ENCODE data around the gene URI1. TPM values are rescaled to one million over a fixed set of nuclear protein-coding genes. Genes with fewer than 3 reads are reported as not detected.
A peak's percentile ranks its signal among the peaks of the same experiment; 100 is the strongest.

URI1 gene, protein sequence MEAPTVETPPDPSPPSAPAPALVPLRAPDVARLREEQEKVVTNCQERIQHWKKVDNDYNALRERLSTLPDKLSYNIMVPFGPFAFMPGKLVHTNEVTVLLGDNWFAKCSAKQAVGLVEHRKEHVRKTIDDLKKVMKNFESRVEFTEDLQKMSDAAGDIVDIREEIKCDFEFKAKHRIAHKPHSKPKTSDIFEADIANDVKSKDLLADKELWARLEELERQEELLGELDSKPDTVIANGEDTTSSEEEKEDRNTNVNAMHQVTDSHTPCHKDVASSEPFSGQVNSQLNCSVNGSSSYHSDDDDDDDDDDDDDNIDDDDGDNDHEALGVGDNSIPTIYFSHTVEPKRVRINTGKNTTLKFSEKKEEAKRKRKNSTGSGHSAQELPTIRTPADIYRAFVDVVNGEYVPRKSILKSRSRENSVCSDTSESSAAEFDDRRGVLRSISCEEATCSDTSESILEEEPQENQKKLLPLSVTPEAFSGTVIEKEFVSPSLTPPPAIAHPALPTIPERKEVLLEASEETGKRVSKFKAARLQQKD
- total RNA-seq (2014; rRNA removed; shearing (Covaris generic)): 58.1 and 58.6 TPM in 2 replicates
- polyA plus RNA-seq (2016; fragmentation: Nextera tagmentation; extraction: Ambion mirVana): 16.2 and 19.2 TPM in 2 replicates

DNA sequence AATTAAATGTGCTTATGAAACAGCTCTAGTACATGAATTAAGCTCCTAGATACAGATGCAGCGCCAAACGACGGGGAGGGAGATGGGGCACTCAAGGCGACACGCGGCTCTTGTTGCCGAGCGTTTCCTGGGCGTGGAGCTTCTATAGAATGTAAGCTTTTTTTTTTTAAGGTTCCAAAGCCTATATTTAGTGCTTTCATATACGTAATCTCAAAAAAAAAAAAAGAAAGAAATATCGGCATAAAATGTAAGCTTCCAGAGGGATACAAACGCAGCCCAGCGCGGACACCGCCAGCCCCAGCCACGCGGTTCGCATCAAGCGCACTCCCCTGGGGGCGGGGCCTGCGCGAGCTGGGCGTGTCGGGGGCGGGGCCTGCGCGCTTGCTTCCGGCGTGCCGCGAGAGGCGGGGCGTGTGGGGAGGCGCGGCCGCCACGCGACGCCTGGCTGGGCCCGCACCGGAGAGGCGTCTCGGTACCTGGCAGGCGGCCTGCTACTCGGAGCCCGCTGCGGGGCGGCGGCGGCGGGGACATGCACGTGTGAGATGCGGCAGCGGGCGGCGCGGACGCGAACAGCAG, at the start of gene URI1:
Gene URI1 (plus strand): TSS at position 412 of the 576 bp plus-strand sequence. CDS start 309 bp downstream, outside the sequence.
- in situ Hi-C loops (cut with MboI): no loop called here
- no peaks in the 10 kb centered on the region for H4K20me1 ChIP-seq (ENCODE audit: insufficient read depth)
- H2AFZ ChIP-seq: peak within 1 kb of the TSS; percentile 93
- peaks cover 34% of the 10 kb centered on the region for H3K4me1 ChIP-seq (ENCODE audit: insufficient read depth)
- H3K36me3 ChIP-seq (ENCODE audit: low read depth): no peaks in the 10 kb centered on the region
- no peaks in the 10 kb centered on the region for H3K9me3 ChIP-seq (ENCODE audit: low read depth)
- H3F3A ChIP-seq (ENCODE audit: insufficient read depth): peaks cover 23% of the 10 kb centered on the region; the same call in 1 of the 2 replicates
- TF ChIP-seq EZH2 (IDR thresholded peaks at IDR 0.05; ENCODE audit: insufficient read depth, poor library complexity, severe bottlenecking) (no peak), EZH2phosphoT487 (IDR thresholded peaks at IDR 0.05; ENCODE audit: insufficient read depth, low read depth) (no peak)
- H3K4me2 ChIP-seq (ENCODE audit: unreplicated experiment): peak within 1 kb of the TSS; percentile 85
- peak within 1 kb of the TSS; percentile 54 for H3K27ac ChIP-seq
- H3K9me2 ChIP-seq (ENCODE audit: insufficient read depth): no peaks in the 10 kb centered on the region
- H3K79me2 ChIP-seq (ENCODE audit: insufficient read depth): peaks cover 44% of the 10 kb centered on the region
- peak within 1 kb of the TSS; percentile 96 for H3K4me3 ChIP-seq
- WGBS, 2 experiments (ENCODE audit: low coverage in 1 of 2, low lambda C conversion rate in 2 of 2, missing lambda C conversion rate in 2 of 2): 1 to 2% methylated on average over 25 to 51 of the region's 59 CpGs
- peak within 1 kb of the TSS; percentile 92 for H3K9ac ChIP-seq
- no peaks in the 10 kb centered on the region for H3K27me3 ChIP-seq (replicated peaks; ENCODE audit: insufficient read depth)
- DNase-seq: peak; percentile 96

DNA sequence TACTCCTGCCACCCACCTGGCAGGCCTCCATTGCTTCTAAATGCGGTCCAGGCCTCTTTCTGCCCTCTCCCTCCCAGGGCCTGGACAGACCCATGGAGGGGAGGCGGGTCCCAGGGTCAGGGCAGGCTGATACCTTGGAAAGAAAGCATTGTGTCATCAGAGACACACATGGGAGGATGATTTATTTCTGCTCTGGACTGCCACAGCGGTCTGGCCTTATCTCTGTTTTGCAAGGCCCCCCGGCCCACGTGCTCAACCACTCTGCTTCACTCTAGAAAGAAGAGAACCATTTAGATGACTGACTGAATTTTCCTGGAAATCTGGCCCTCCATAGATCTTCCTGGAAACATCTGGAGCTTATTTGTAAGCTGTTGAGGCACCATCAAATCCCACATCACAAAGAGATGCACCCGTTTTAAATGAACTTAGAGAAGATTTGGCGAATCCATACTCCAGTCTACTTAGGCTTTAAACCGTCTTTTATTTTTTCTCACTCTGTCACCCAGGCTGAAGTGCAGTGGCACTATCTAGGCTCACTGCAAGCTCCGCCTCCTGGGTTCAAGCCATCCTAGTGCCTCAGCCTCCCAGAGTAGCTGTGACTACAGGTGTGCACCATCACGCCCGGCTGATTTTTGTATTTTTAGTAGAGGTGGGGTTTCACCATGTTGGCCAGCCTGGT, 48.3 kb upstream of the URI1 start:
- Histone ChIP-seq H3K27ac (no peak overlapping the region), H3K9ac (no peak overlapping the region), H3K9me3 (ENCODE audit: low read depth) (no peaks in the 10 kb centered on the region), H4K20me1 (ENCODE audit: insufficient read depth) (no peaks in the 10 kb centered on the region), H3K79me2 (ENCODE audit: insufficient read depth) (no peaks in the 10 kb centered on the region), H3K4me2 (ENCODE audit: unreplicated experiment) (no peak overlapping the region), H3K4me1 (ENCODE audit: insufficient read depth) (no peaks in the 10 kb centered on the region), H3K9me2 (ENCODE audit: insufficient read depth) (no peaks in the 10 kb centered on the region), H3K4me3 (no peak overlapping the region), H3F3A (ENCODE audit: insufficient read depth) (no peaks in the 10 kb centered on the region), H2AFZ (no peak overlapping the region), H3K27me3 (replicated peaks; ENCODE audit: insufficient read depth) (0 out of 2 replicates have a peak, but pooled peaks cover 5% of the 10 kb centered on the region), H3K36me3 (ENCODE audit: low read depth) (no peaks in the 10 kb centered on the region)
- in situ Hi-C loops (cut with MboI): loop anchor here (25.0 kb wide), 1 partner anchor 744 kb away; no protein-coding TSS in a partner anchor
- 30 to 32% methylated on average over 11 of the region's 11 CpGs for WGBS, 2 experiments (ENCODE audit: low coverage in 1 of 2, low lambda C conversion rate in 2 of 2, missing lambda C conversion rate in 2 of 2)
- no peak for TF ChIP-seq EZH2 (IDR thresholded peaks at IDR 0.05; ENCODE audit: insufficient read depth, poor library complexity, severe bottlenecking)
- TF ChIP-seq EZH2phosphoT487 (IDR thresholded peaks at IDR 0.05; ENCODE audit: insufficient read depth, low read depth): no peak
- no peak for DNase-seq

DNA sequence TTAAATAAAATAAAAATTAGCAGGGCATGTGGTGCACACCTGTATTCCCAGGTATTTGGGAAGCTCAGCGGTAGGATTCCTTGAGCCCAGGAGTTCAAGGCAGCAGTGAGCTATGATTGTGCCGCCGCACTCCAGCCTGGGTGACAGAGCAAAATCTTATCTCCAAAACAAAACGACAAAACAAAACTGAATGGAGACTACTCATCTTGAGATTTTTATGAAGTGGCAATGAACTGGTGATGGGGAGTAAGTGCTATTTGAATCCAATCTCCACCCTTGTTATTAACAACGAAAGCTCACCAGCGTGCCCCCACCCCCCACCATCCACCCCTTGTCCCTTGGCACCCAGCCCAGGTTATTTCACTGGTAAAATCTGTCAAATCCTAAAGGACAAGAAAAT, 45.2 kb upstream of the URI1 start:
- in situ Hi-C loops (cut with MboI): loop anchor here (25.0 kb wide), 1 partner anchor 740 kb away; no protein-coding TSS in a partner anchor
- H3K9me2 ChIP-seq (ENCODE audit: insufficient read depth): no peaks in the 10 kb centered on the region
- H3F3A ChIP-seq (ENCODE audit: insufficient read depth): no peaks in the 10 kb centered on the region
- no peaks in the 10 kb centered on the region for H3K27me3 ChIP-seq (replicated peaks; ENCODE audit: insufficient read depth)
- no peak overlapping the region for H3K4me3 ChIP-seq
- H3K4me1 ChIP-seq (ENCODE audit: insufficient read depth): no peaks in the 10 kb centered on the region
- no peak overlapping the region for H3K4me2 ChIP-seq (ENCODE audit: unreplicated experiment)
- no peaks in the 10 kb centered on the region for H3K9me3 ChIP-seq (ENCODE audit: low read depth)
- H3K79me2 ChIP-seq (ENCODE audit: insufficient read depth): no peaks in the 10 kb centered on the region
- TF ChIP-seq EZH2phosphoT487 (IDR thresholded peaks at IDR 0.05; ENCODE audit: insufficient read depth, low read depth) (no peak), EZH2 (IDR thresholded peaks at IDR 0.05; ENCODE audit: insufficient read depth, poor library complexity, severe bottlenecking) (no peak)
- no peak overlapping the region for H3K9ac ChIP-seq
- WGBS, 2 experiments (ENCODE audit: low coverage in 1 of 2, low lambda C conversion rate in 2 of 2, missing lambda C conversion rate in 2 of 2): 35 to 42% methylated on average over 6 of the region's 6 CpGs
- no peak overlapping the region for H3K27ac ChIP-seq
- no peaks in the 10 kb centered on the region for H4K20me1 ChIP-seq (ENCODE audit: insufficient read depth)
- no peak for DNase-seq
- H3K36me3 ChIP-seq (ENCODE audit: low read depth): no peaks in the 10 kb centered on the region
- H2AFZ ChIP-seq: no peak overlapping the region

DNA sequence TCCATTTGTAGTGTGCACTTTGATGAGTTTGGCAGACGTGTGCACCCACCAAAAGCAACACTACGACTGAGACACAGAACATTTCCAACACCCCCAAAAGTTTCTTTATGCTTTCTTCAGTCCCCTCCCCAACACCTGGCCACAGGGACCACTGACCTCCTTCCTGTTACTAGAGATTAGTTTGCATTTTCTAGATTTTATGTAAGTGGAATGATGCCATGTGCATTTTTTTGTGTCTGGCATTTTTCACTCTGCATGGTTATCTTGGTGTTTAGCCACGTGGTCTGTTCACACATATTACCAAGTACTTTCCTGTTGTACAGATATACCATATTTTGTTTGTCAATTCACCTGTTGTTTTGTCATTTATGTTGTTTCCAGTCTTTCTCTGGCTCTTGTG, 44.6 kb upstream of the URI1 start:
- whole genome bisulfite sequencing, 2 experiments (ENCODE audit: low coverage in 1 of 2, low lambda C conversion rate in 2 of 2, missing lambda C conversion rate in 2 of 2): 22 to 35% methylated on average over 3 of the region's 3 CpGs
- Histone ChIP-seq H3F3A (ENCODE audit: insufficient read depth) (no peaks in the 10 kb centered on the region), H3K4me1 (ENCODE audit: insufficient read depth) (no peaks in the 10 kb centered on the region), H3K27me3 (replicated peaks; ENCODE audit: insufficient read depth) (no peaks in the 10 kb centered on the region), H3K27ac (no peak overlapping the region), H4K20me1 (ENCODE audit: insufficient read depth) (no peaks in the 10 kb centered on the region), H3K9me3 (ENCODE audit: low read depth) (no peaks in the 10 kb centered on the region), H3K36me3 (ENCODE audit: low read depth) (no peaks in the 10 kb centered on the region), H3K4me3 (no peak overlapping the region), H3K79me2 (ENCODE audit: insufficient read depth) (no peaks in the 10 kb centered on the region), H2AFZ (no peak overlapping the region), H3K9ac (no peak overlapping the region), H3K9me2 (ENCODE audit: insufficient read depth) (no peaks in the 10 kb centered on the region), H3K4me2 (ENCODE audit: unreplicated experiment) (no peak overlapping the region)
- TF ChIP-seq EZH2phosphoT487 (IDR thresholded peaks at IDR 0.05; ENCODE audit: insufficient read depth, low read depth) (no peak), EZH2 (IDR thresholded peaks at IDR 0.05; ENCODE audit: insufficient read depth, poor library complexity, severe bottlenecking) (no peak)
- DNase-seq: no peak
- in situ Hi-C loops (cut with MboI): loop anchor here (25.0 kb wide), 1 partner anchor 740 kb away; no protein-coding TSS in a partner anchor

Measured in GM23248 (cell line).